ENCODE data around the gene MED6.
A peak's percentile ranks its signal among the peaks of the same experiment; 100 is the strongest.

The MED6 gene

GRCh38 chr14:70642303-70643235, 42.1 kb upstream of the MED6 start:
- DNase-seq (ENCODE audit: low read depth) = no peak
- no peak for TF ChIP-seq CTCF (conservative IDR thresholded peaks at IDR 0.05; ENCODE audit: low read depth, low read length)
- H3K4me3 ChIP-seq (ENCODE audit: low read depth, low read length) = peak overlapping the region; percentile 56

GRCh38 chr14:70641548-70642302, 41.3 kb upstream of the MED6 start, which contains the start of gene TTC9:
TTC9 (plus strand) TSS chr14:70641916; CDS start chr14:70642130, 214 bp downstream.
- TF ChIP-seq CTCF (conservative IDR thresholded peaks at IDR 0.05; ENCODE audit: low read depth, low read length) = no peak
- no peak for DNase-seq (ENCODE audit: low read depth)
- H3K4me3 ChIP-seq (ENCODE audit: low read depth, low read length) = peak within 1 kb of the TSS; percentile 56

- DNase-seq (ENCODE audit: low read depth) = peak; percentile 32
- H3K4me3 ChIP-seq (ENCODE audit: low read depth, low read length) = peak overlapping the region; percentile 56
- TF ChIP-seq CTCF (conservative IDR thresholded peaks at IDR 0.05; ENCODE audit: low read depth, low read length) = no peak
These were observed 40.6 kb upstream of the MED6 start for GRCh38 chr14:70640938-70641547.

GRCh38 chr14:70638416-70638815, 38.0 kb upstream of the MED6 start:
- no peak overlapping the region for H3K4me3 ChIP-seq (ENCODE audit: low read depth, low read length)
- no peak for TF ChIP-seq CTCF (conservative IDR thresholded peaks at IDR 0.05; ENCODE audit: low read depth, low read length)
- no peak for DNase-seq (ENCODE audit: low read depth)

GRCh38 chr14:70635971-70636595, 35.6 kb upstream of the MED6 start:
- no peak for TF ChIP-seq CTCF (conservative IDR thresholded peaks at IDR 0.05; ENCODE audit: low read depth, low read length)
- no peak overlapping the region for H3K4me3 ChIP-seq (ENCODE audit: low read depth, low read length)
- DNase-seq (ENCODE audit: low read depth) = no peak

- TF ChIP-seq CTCF (conservative IDR thresholded peaks at IDR 0.05; ENCODE audit: low read depth, low read length) = no peak
- H3K4me3 ChIP-seq (ENCODE audit: low read depth, low read length) = no peak overlapping the region
- DNase-seq (ENCODE audit: low read depth) = no peak
These were observed 31.5 kb upstream of the MED6 start for GRCh38 chr14:70631948-70632347.
